GM12878 (cell line): ENCODE data around the gene COL7A1. TPM values are rescaled to one million over a fixed set of nuclear protein-coding genes. Genes with fewer than 3 reads are reported as not detected.

ENCODE experiments used
- ATAC-seq: fragments of 200-7000 bp; cut with Tn5 transposase; 3 replicates; pipeline ENCODE4 v1.9.1; 2020; ENCODE audit warnings: mild to moderate bottlenecking, moderate library complexity
- BruUV-seq: library from RNA; stranded (reverse); fragments of 400-500 nt; replicated peaks from 2 replicates; lab custom pipeline; 2021; lab: Mats Ljungman, UMichigan
- CTCF ChIA-PET: fragments of 300-600 bp; sonication (Branson Sonifier 250); formaldehyde crosslinking; extraction: SDS; loops from one replicate; lab custom pipeline; 2021; ENCODE audit warnings: inconsistent platforms; lab: Yijun Ruan, JAX
- POLR2A ChIA-PET: fragments of 350-600 bp; formaldehyde crosslinking; extraction: SDS; loops from one replicate; lab custom pipeline; 2021; ENCODE audit warnings: inconsistent platforms; lab: Charles Lee
- RAD21 ChIA-PET: fragments of 300-600 bp; sonication (Branson Sonifier 250); formaldehyde crosslinking; loops from one replicate; lab custom pipeline; 2023; ENCODE audit warnings: antibody characterized with exemption; ENCODE audit not compliant: unreplicated experiment; lab: Charles Lee
- SMC1A ChIA-PET: fragments of 300-600 bp; sonication (Branson Sonifier 250); formaldehyde crosslinking; loops from one replicate; lab custom pipeline; 2023; ENCODE audit not compliant: unreplicated experiment, uncharacterized antibody; lab: Charles Lee
- DNase-seq: peaks from one replicate; pipeline ENCODE4 v3.0.0-alpha.2; 2011; ENCODE audit warnings: low read depth, low spot score
- FAIRE-seq: peaks from 3 replicates; lab custom pipeline; 2011; peaks lifted over from hg19 to GRCh38; lab: Jason Lieb, UNC
- H2AFZ ChIP-seq: 2 replicates; pipeline ENCODE4 v1.6.0; 2011; ENCODE audit warnings: low read depth, low read length, control low read depth; ENCODE audit not compliant: control insufficient read depth
- H3K27ac ChIP-seq: 2 replicates; pipeline ENCODE4 v1.5.1; 2011; ENCODE audit warnings: control low read depth; ENCODE audit not compliant: control insufficient read depth, insufficient read depth
- H3K27me3 ChIP-seq, 2 experiments: replicated peaks in 1 of 2; 2 replicates each; pipeline versions ENCODE4 v1.6.0 to v1.6.1; 2011; ENCODE audit warnings: low read length in 1 of 2; ENCODE audit not compliant: control insufficient read depth in 2 of 2, insufficient read depth in 2 of 2
- H3K36me3 ChIP-seq, 2 experiments: 2 replicates each; pipeline ENCODE4 v1.5.1; 2011; ENCODE audit warnings: low read length in 1 of 2; ENCODE audit not compliant: control insufficient read depth in 2 of 2, insufficient read depth in 2 of 2
- H3K4me1 ChIP-seq: 2 replicates; pipeline ENCODE4 v1.6.1; 2011; ENCODE audit warnings: mild to moderate bottlenecking, low read length, moderate library complexity, mixed read lengths; ENCODE audit not compliant: control insufficient read depth, insufficient read depth
- H3K4me2 ChIP-seq: 2 replicates; pipeline ENCODE4 v1.6.0; 2011; ENCODE audit warnings: control low read depth; ENCODE audit not compliant: control insufficient read depth, insufficient read depth
- H3K4me3 ChIP-seq: fragments of 200-600 bp; sonication (generic); 2 replicates; pipeline ENCODE4 v1.5.1; 2016
- H3K79me2 ChIP-seq: 2 replicates; pipeline ENCODE4 v1.6.0; 2011; ENCODE audit warnings: low read length; ENCODE audit not compliant: control insufficient read depth, insufficient read depth
- H3K9ac ChIP-seq: 2 replicates; pipeline ENCODE4 v1.8.0; 2011; ENCODE audit warnings: low read length, control low read depth, mixed read lengths; ENCODE audit not compliant: control insufficient read depth, insufficient read depth
- H3K9me3 ChIP-seq: replicated peaks from 3 replicates; pipeline ENCODE4 v1.5.1; 2011; ENCODE audit warnings: mild to moderate bottlenecking, low read length; ENCODE audit not compliant: control insufficient read depth, insufficient read depth
- H4K20me1 ChIP-seq: 2 replicates; pipeline ENCODE4 v1.6.0; 2011; ENCODE audit not compliant: control insufficient read depth, insufficient read depth
- BHLHE40 ChIP-seq, 2 experiments: fragments of 450-650 bp in 1 of 2; IDR thresholded peaks; 2 replicates each; pipeline ENCODE4 v1.6.1; 2011 to 2017; ENCODE audit warnings: low read depth in 2 of 2, borderline replicate concordance in 1 of 2, improper control_type of control experiment in 1 of 2, low read length in 1 of 2, mild to moderate bottlenecking in 1 of 2
- HCFC1 ChIP-seq: fragments of 150-350 bp; IDR thresholded peaks from 2 replicates; pipeline ENCODE4 v1.6.1; 2014; ENCODE audit warnings: low read length
- HDAC2 ChIP-seq: fragments of 200-600 bp; sonication (generic); IDR thresholded peaks from 2 replicates; pipeline ENCODE4 v1.6.1; 2017
- HDAC6 ChIP-seq: fragments of 200-600 bp; sonication (generic); IDR thresholded peaks from one replicate; pipeline ENCODE4 v1.8.0; 2017; ENCODE audit warnings: antibody characterized with exemption; ENCODE audit not compliant: unreplicated experiment
- NR2F1 ChIP-seq: fragments of 450-650 bp; conservative IDR thresholded peaks from 2 replicates; pipeline ENCODE4 v1.6.1; 2017; ENCODE audit warnings: mild to moderate bottlenecking
- SMARCA5 ChIP-seq: fragments of 450-650 bp; IDR thresholded peaks from 2 replicates; pipeline ENCODE4 v1.6.1; 2017; ENCODE audit warnings: mild to moderate bottlenecking
- WGBS: methylation state at CpG from one replicate; pipeline ENCODE4 v1.1.6; 2016; ENCODE audit warnings: low lambda C conversion rate; ENCODE audit not compliant: insufficient replicate concordance, insufficient coverage; ENCODE audit errors: missing lambda C conversion rate; 5-methylcytosine and 5-hydroxymethylcytosine counted together
- in situ Hi-C: fragments of 300-500 bp; cut with MboI; formaldehyde crosslinking; loops from 9 replicates; pipeline ENCODE4 v1.14.3; 2018; ENCODE audit warnings: mixed read lengths
- intact Hi-C: fragments of 100-400 bp; cut with micrococcal nuclease; formaldehyde crosslinking; loops from one replicate; pipeline ENCODE4 v1.14.2; 2022; ENCODE audit not compliant: unreplicated experiment
- polyA plus RNA-seq, 11 experiments: library from polyadenylated mRNA; depleted of rRNA in 4 of 11; unstranded in 6 of 11; stranded (reverse) in 5 of 11; fragments of >200 nt; fragmentation: Nextera tagmentation in 4 of 11; fragmentation: Illumina TruSeq in 1 of 11; extraction: Ambion mirVana in 4 of 11; extraction: Trizol in 1 of 11; gene quantifications; 1 replicate in 1 of 11; 2 replicates in 10 of 11; pipeline versions ENCODE4 v1.2.1 to v1.2.3, GENCODE V29; 2011 to 2016; ENCODE audit warnings: inconsistent platforms in 2 of 11, missing spikeins in 2 of 11, low read depth in 1 of 11
- total RNA-seq, 4 experiments: library from RNA; depleted of rRNA in 3 of 4; stranded (reverse); fragments of >200 nt in 3 of 4; fragmentation: Illumina TruSeq in 1 of 4; extraction: Trizol in 1 of 4; gene quantifications; 2 replicates each; pipeline versions ENCODE4 v1.2.1 to v1.2.3, GENCODE V29; 2013 to 2021
- TF ChIP-seq, protein P1 (sequence below): IDR thresholded peaks from 2 replicates; pipeline ENCODE4 v1.6.1; 2011; ENCODE audit warnings: borderline replicate concordance, low read depth, mild to moderate bottlenecking, moderate library complexity, low read length; ENCODE audit not compliant: insufficient read depth, poor library complexity, severe bottlenecking
- TF ChIP-seq, protein P2 (sequence below): IDR thresholded peaks from 2 replicates; pipeline ENCODE4 v1.6.1; 2012; ENCODE audit warnings: low read depth, low read length, improper control_type of control experiment

Gene COL7A1
- total and polyA plus RNA-seq, 10 of the 15 experiments (the other 5 are each of a cell fraction or from before 2014, with no cell fraction given), result 0.01 to 1.9 (median 0.29) TPM; not detected in 1

DNA sequence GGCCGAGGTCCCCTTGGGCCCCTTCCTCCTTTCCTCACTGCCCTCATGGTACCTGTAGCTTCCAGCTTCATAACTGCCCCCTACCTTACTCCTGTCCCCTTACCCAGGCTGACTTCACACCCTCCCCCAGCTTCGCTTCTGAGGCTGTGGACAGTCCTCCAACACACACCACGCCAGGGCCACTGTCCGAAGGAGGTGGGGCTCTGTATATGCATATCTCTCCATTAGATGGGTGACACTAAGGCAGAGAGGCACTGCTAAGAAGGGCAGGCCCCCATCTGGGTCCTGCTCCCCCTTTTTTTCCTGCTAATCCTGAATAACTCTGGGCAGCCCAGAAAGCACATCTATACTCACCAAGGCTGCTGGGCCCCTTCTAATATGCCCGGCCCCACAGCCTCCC is 1.0 kb upstream of the COL7A1 start (continued):
- TF ChIP-seq SMARCA5 (no peak), HDAC6 (no peak), HDAC2 (no peak), BHLHE40 (IDR thresholded peaks at IDR 0.05; ENCODE audit: borderline replicate concordance in 1 of 2, low read depth in 2 of 2, low read length in 1 of 2) (no peak)
- TF ChIP-seq, protein P1, sequence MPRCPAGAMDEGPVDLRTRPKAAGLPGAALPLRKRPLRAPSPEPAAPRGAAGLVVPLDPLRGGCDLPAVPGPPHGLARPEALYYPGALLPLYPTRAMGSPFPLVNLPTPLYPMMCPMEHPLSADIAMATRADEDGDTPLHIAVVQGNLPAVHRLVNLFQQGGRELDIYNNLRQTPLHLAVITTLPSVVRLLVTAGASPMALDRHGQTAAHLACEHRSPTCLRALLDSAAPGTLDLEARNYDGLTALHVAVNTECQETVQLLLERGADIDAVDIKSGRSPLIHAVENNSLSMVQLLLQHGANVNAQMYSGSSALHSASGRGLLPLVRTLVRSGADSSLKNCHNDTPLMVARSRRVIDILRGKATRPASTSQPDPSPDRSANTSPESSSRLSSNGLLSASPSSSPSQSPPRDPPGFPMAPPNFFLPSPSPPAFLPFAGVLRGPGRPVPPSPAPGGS, result no peak

- Histone ChIP-seq H3K27me3 (peaks cover 0 to 9% of the 10 kb centered on the region in 2 experiments; a peak in 2 of 4 replicates), H3K27ac (no peak overlapping the region), H3K4me1 (no peaks in the 10 kb centered on the region; the same call in 1 of the 2 replicates), H3K36me3 (peaks cover 13 to 21% of the 10 kb centered on the region in 2 experiments), H3K79me2 (no peaks in the 10 kb centered on the region), H4K20me1 (no peaks in the 10 kb centered on the region), H3K9me3 (no peaks in the 10 kb centered on the region), H3K4me2 (no peak overlapping the region), H2AFZ (no peak overlapping the region), H3K9ac (no peak overlapping the region), H3K4me3 (no peak overlapping the region)
- WGBS, result 30% methylated on average over 10 of the region's 10 CpGs
- no peak for DNase-seq
- intact Hi-C loops (no loop called here), in situ Hi-C loops (no loop called here)
- SMC1A ChIA-PET, result no interaction called here
- CTCF ChIA-PET, result interaction anchor here (0.6 kb wide), 1 partner anchor 17 kb away, joined by 3 read pairs; no protein-coding TSS in a partner anchor
- ATAC-seq, result peak; percentile 41; the same call in 2 of the 3 replicates
- POLR2A ChIA-PET, result no interaction called here
- BruUV-seq, result no TSS peak
- no peak for TF ChIP-seq HCFC1
- TF ChIP-seq, protein P2, sequence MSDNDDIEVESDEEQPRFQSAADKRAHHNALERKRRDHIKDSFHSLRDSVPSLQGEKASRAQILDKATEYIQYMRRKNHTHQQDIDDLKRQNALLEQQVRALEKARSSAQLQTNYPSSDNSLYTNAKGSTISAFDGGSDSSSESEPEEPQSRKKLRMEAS, result no peak
- TF ChIP-seq NR2F1, result peak; percentile 30; the same call in 1 of the 2 replicates
- RAD21 ChIA-PET, result no interaction called here
- FAIRE-seq, result no peak
Measured at GRCh38 chr3:48595526-48596121, 495 bp upstream of the COL7A1 start.
